ENCODE results near the gene BTNL2. TPM values are rescaled to one million over a fixed set of nuclear protein-coding genes. Genes with fewer than 3 reads are reported as not detected.
"Not testable (repeated sequence)": the region's sequence is repeated elsewhere in the genome, so short reads cannot be mapped to it uniquely, and the experiment has no call there.

BTNL2 gene
- polyA plus RNA-seq, 1 experiment, result not detected

- POLR2A ChIA-PET, result no interaction called here
- CTCF ChIA-PET, result no interaction called here
Observed at GRCh38 chr6:32369660-32370059, 37.3 kb downstream of the BTNL2 start.

GRCh38 chr6:32367644-32368043 is 39.3 kb downstream of the BTNL2 start:
- Histone ChIP-seq H3K36me3 (ENCODE audit: control insufficient read depth, insufficient read depth, low read length) (no peaks in the 10 kb centered on the region), H3K27me3 (ENCODE audit: control insufficient read depth, insufficient read depth, low read length) (no peaks in the 10 kb centered on the region), H3K4me3 (ENCODE audit: low read depth, low read length) (no peak overlapping the region)
- POLR2A ChIA-PET, result no interaction called here
- TF ChIP-seq, protein P1, sequence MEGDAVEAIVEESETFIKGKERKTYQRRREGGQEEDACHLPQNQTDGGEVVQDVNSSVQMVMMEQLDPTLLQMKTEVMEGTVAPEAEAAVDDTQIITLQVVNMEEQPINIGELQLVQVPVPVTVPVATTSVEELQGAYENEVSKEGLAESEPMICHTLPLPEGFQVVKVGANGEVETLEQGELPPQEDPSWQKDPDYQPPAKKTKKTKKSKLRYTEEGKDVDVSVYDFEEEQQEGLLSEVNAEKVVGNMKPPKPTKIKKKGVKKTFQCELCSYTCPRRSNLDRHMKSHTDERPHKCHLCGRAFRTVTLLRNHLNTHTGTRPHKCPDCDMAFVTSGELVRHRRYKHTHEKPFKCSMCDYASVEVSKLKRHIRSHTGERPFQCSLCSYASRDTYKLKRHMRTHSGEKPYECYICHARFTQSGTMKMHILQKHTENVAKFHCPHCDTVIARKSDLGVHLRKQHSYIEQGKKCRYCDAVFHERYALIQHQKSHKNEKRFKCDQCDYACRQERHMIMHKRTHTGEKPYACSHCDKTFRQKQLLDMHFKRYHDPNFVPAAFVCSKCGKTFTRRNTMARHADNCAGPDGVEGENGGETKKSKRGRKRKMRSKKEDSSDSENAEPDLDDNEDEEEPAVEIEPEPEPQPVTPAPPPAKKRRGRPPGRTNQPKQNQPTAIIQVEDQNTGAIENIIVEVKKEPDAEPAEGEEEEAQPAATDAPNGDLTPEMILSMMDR (IDR thresholded peaks at IDR 0.05; ENCODE audit: insufficient read depth, low read depth, low read length), result no peak
- DNase-seq (ENCODE audit: low read depth), result no peak
- CTCF ChIA-PET, result interaction anchor here (0.9 kb wide), 1 partner anchor 15 kb away, joined by 3 read pairs; no protein-coding TSS in a partner anchor

More at GRCh38 chr6:32369660-32370059, 37.3 kb downstream of the BTNL2 start:
- H3K4me3 ChIP-seq (ENCODE audit: low read depth, low read length), result no peak overlapping the region
- peak; percentile 16 for DNase-seq (ENCODE audit: low read depth)
- no peaks in the 10 kb centered on the region for H3K27me3 ChIP-seq (ENCODE audit: control insufficient read depth, insufficient read depth, low read length)
- TF ChIP-seq, protein P1 (IDR thresholded peaks at IDR 0.05; ENCODE audit: insufficient read depth, low read depth, low read length), result no peak
- H3K36me3 ChIP-seq (ENCODE audit: control insufficient read depth, insufficient read depth, low read length), result no peaks in the 10 kb centered on the region

- H3K4me3 ChIP-seq (ENCODE audit: low read depth, low read length); DNase-seq (ENCODE audit: low read depth); CTCF ChIA-PET; H3K36me3 ChIP-seq (ENCODE audit: control insufficient read depth, insufficient read depth, low read length); H3K27me3 ChIP-seq (ENCODE audit: control insufficient read depth, insufficient read depth, low read length); POLR2A ChIA-PET: not testable (repeated sequence)
Observed at GRCh38 chr6:32359225-32359624, 47.8 kb downstream of the BTNL2 start.

GRCh38 chr6:32358548-32358947 is 48.4 kb downstream of the BTNL2 start:
- DNase-seq (ENCODE audit: low read depth); POLR2A ChIA-PET; CTCF ChIA-PET; H3K4me3 ChIP-seq (ENCODE audit: low read depth, low read length); H3K36me3 ChIP-seq (ENCODE audit: control insufficient read depth, insufficient read depth, low read length); H3K27me3 ChIP-seq (ENCODE audit: control insufficient read depth, insufficient read depth, low read length): not testable (repeated sequence)

- no peak for DNase-seq (ENCODE audit: low read depth)
- no peaks in the 10 kb centered on the region for H3K36me3 ChIP-seq (ENCODE audit: control insufficient read depth, insufficient read depth, low read length)
- H3K4me3 ChIP-seq (ENCODE audit: low read depth, low read length), result no peak overlapping the region
- ChIA-PET POLR2A (no interaction called here), CTCF (no interaction called here)
- TF ChIP-seq, protein P1 (IDR thresholded peaks at IDR 0.05; ENCODE audit: insufficient read depth, low read depth, low read length), result no peak
- H3K27me3 ChIP-seq (ENCODE audit: control insufficient read depth, insufficient read depth, low read length), result no peaks in the 10 kb centered on the region
Observed at GRCh38 chr6:32355018-32355417, 52.0 kb downstream of the BTNL2 start.

DNA sequence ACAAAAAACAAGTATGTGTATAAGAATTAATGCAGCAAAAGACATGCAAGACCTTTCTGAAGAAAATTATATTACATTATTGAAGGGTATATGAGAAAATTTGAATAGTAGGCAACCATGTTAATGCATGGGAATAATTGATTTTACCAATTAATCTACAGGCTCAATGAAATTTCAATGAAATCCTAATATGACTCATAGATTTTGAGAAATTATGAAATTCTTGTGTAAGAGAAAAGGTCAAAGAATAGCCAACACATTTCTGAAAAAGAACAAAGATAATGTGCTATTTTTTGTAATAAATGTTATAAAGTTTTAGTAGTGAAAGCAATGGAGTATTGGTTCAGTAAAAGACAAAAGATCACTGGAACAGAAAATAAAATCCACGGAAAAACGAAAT is 53.6 kb downstream of the BTNL2 start:
- DNase-seq (ENCODE audit: low read depth), result no peak
- Histone ChIP-seq H3K27me3 (ENCODE audit: control insufficient read depth, insufficient read depth, low read length) (no peaks in the 10 kb centered on the region), H3K4me3 (ENCODE audit: low read depth, low read length) (no peak overlapping the region), H3K36me3 (ENCODE audit: control insufficient read depth, insufficient read depth, low read length) (no peaks in the 10 kb centered on the region)
- ChIA-PET POLR2A (no interaction called here), CTCF (no interaction called here)
- TF ChIP-seq, protein P1 (IDR thresholded peaks at IDR 0.05; ENCODE audit: insufficient read depth, low read depth, low read length), result no peak

Small RNAs within 50 kb of the gene (small RNA-seq; reads per million reads assigned to genes)
- gene RNU6-603P (ENCODE audit: insufficient read length, low read depth, low replicate concordance), result not detected

Other genes starting within 250 kb of the BTNL2 start
- 3.7 and 4.0 TPM in 2 replicates for gene EGFL8, start 242.6 kb downstream of the BTNL2 start, polyA plus RNA-seq (2011; rRNA removed)
- 117 and 158 TPM in 2 replicates for gene AGPAT1, start 231.1 kb downstream of the BTNL2 start, polyA plus RNA-seq (2011; rRNA removed)
- 40.2 and 44.4 TPM in 2 replicates for gene RNF5, start 228.8 kb downstream of the BTNL2 start, polyA plus RNA-seq (2011; rRNA removed)
- gene AGER, start 222.9 kb downstream of the BTNL2 start, polyA plus RNA-seq (2011; rRNA removed), result 2.4 and 2.6 TPM in 2 replicates
- 59.5 and 73.5 TPM in 2 replicates for gene PBX2, start 217.0 kb downstream of the BTNL2 start, polyA plus RNA-seq (2011; rRNA removed)
- gene GPSM3, start 214.5 kb downstream of the BTNL2 start, polyA plus RNA-seq (2011; rRNA removed), result 9.8 and 13.3 TPM in 2 replicates
- gene NOTCH4, start 183.1 kb downstream of the BTNL2 start, polyA plus RNA-seq (2011; rRNA removed), result 0.40 and 0.42 TPM in 2 replicates
- gene TSBP1, start 35.3 kb downstream of the BTNL2 start, polyA plus RNA-seq (2011; rRNA removed), result not detected in 2 replicates
- gene HLA-DRA, start 32.7 kb upstream of the BTNL2 start, polyA plus RNA-seq (2011; rRNA removed), result not detected in 2 replicates
- not detected in 2 replicates for gene HLA-DRB5, start 123.1 kb upstream of the BTNL2 start, polyA plus RNA-seq (2011; rRNA removed)
- gene HLA-DRB1, start 182.7 kb upstream of the BTNL2 start, polyA plus RNA-seq (2011; rRNA removed), result not detected in 2 replicates
- not detected in 2 replicates for gene HLA-DQA1, start 230.2 kb upstream of the BTNL2 start, polyA plus RNA-seq (2011; rRNA removed)